VCaP (cell line): ENCODE data around the gene DLG2.

ENCODE experiments used
- H3K27ac ChIP-seq: fragments of 450-650 bp; 2 replicates; pipeline ENCODE4 v1.5.1; 2017
- CTCF ChIP-seq: fragments of 450-650 bp; conservative IDR thresholded peaks from 2 replicates; pipeline ENCODE4 v1.5.1; 2017; ENCODE audit warnings: mild to moderate bottlenecking, moderate library complexity

DLG2 gene

GRCh38 chr11:84130646-84131427, 1496.3 kb downstream of the DLG2 start:
- no peak overlapping the region for H3K27ac ChIP-seq
- TF ChIP-seq CTCF = no peak

- TF ChIP-seq CTCF = no peak
- H3K27ac ChIP-seq = no peak overlapping the region
Measured at GRCh38 chr11:84129961-84130576, 1497.1 kb downstream of the DLG2 start.

- no peak overlapping the region for H3K27ac ChIP-seq
- TF ChIP-seq CTCF = no peak
Measured at GRCh38 chr11:84128840-84129239, 1498.3 kb downstream of the DLG2 start.

GRCh38 chr11:84117394-84117793, 1509.8 kb downstream of the DLG2 start:
- no peak for TF ChIP-seq CTCF

GRCh38 chr11:84106541-84106940, 1520.6 kb downstream of the DLG2 start:
- TF ChIP-seq CTCF = no peak
- peak overlapping the region; percentile 46 for H3K27ac ChIP-seq

More at GRCh38 chr11:84117394-84117793, 1509.8 kb downstream of the DLG2 start:
- H3K27ac ChIP-seq = no peak overlapping the region

GRCh38 chr11:84105148-84105547, 1522.0 kb downstream of the DLG2 start:
- no peak for TF ChIP-seq CTCF
- H3K27ac ChIP-seq = no peak overlapping the region; the same call in 1 of the 2 replicates

GRCh38 chr11:84103096-84103495, 1524.0 kb downstream of the DLG2 start:
- H3K27ac ChIP-seq = no peak overlapping the region
- no peak for TF ChIP-seq CTCF
